ENCODE results near the gene GRIN2A.

GRIN2A gene

GRCh38 chr16:9827062-9827752 is 355.0 kb downstream of the GRIN2A start:
- in situ Hi-C loops (cut with MboI; ENCODE audit: low sequenced_read_pairs): no loop called here

DNA sequence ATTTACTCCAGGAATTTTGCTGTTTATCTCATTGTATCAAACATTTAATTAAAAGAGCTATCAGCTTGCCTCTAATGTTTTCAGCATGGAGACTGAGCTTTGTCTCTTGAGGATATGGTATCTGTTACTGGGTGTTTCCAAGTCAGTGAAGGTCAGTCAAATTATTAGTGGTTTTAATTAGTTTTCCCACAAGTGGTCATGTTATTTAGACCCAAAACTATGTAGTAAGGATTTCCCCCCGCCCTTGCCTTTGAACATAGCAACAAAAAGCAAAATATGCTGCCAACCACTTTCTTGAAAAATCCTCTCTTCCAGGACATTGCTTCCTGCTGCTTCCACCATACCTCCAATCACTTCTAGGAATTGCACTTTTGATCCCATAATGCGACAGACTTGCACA is 355.6 kb downstream of the GRIN2A start:
- in situ Hi-C loops (cut with MboI; ENCODE audit: low sequenced_read_pairs): no loop called here

DNA sequence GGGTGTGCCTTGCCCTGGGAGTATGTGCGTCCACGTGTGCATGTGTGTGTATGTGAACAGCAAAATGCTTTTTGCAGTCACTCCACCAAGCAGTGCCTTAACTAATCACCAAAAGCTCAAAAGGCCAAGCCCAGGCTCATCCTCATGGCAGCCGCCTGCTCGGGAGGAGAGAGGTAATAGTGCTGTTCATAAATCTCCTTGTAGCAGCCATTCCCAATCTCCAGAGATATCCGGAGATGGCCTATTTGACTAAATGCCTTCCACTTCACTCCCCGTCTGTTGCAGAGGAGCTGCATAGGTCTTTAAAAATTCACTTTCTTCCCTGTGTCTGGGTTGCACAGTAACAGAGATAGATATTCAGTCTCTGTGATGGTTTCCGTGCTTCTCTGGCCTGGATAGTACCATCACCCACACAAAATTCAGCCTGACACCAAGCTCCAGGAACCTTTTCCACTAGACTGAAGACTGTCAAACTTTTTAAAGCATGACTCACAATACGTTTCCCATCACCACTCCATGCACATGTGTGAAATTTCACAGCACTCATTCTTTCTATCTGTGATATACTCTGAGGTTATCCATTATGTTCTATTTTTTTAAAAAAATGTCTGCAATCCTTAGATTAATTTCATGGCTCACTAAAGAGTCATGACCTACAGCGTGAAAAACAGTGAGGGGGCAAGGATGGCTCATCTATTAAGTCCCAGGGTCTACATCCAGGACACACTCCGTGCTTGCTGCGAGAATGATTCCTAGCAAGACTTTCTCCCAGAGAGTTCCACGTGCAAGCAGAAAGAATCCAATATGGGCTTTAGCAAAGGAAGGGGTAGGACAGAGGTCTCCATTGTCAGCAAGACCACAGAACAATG is 357.8 kb downstream of the GRIN2A start:
- in situ Hi-C loops (cut with MboI; ENCODE audit: low sequenced_read_pairs): no loop called here

GRCh38 chr16:9823510-9823909 is 358.7 kb downstream of the GRIN2A start:
- in situ Hi-C loops (cut with MboI; ENCODE audit: low sequenced_read_pairs): no loop called here

GRCh38 chr16:9821970-9822369 is 360.3 kb downstream of the GRIN2A start:
- in situ Hi-C loops (cut with MboI; ENCODE audit: low sequenced_read_pairs): no loop called here

DNA sequence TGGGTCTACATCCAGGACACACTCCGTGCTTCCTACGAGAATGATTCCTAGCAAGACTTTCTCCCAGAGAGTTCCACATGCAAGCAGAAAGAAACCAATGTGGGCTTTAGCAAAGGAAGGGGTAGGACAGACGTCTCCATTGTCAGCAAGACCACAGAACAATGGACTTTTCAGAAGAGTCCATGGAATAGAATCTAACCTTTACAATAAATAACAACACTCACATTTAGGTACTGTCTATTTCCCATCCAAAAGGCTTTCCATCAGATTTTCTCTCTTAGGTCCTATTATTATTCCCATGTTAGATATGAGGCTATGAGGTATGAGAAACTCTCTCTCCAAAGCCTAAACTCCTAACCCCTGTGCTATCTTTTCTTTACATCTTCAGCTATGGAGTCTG is 360.9 kb downstream of the GRIN2A start:
- in situ Hi-C loops (cut with MboI; ENCODE audit: low sequenced_read_pairs): no loop called here

- in situ Hi-C loops (cut with MboI; ENCODE audit: low sequenced_read_pairs): no loop called here
These were observed 361.6 kb downstream of the GRIN2A start for GRCh38 chr16:9820476-9821246.

GRCh38 chr16:9818702-9819101 is 363.5 kb downstream of the GRIN2A start:
- in situ Hi-C loops (cut with MboI; ENCODE audit: low sequenced_read_pairs): no loop called here

GRCh38 chr16:9817586-9817985 is 364.6 kb downstream of the GRIN2A start:
- in situ Hi-C loops (cut with MboI; ENCODE audit: low sequenced_read_pairs): no loop called here

DNA sequence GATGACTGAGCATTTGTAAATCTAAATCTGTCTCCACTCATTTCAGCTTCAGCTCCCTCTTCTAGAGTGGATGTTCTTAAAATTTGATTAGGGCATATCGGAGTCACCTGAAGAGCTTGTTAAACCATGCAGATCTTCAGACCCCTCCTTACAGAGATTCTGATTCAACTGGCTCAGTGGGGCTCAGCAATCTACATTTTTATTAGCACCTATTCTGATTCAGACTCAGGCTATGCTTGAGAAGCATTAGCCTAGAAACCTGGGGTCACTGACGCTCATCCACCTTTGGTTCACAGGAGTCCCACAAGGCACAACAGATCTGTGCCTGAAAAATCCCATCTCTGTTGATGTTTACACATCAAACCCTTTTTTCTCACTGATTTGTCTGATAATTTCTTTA is 365.6 kb downstream of the GRIN2A start:
- in situ Hi-C loops (cut with MboI; ENCODE audit: low sequenced_read_pairs): no loop called here

GRCh38 chr16:9813665-9814064 is 368.6 kb downstream of the GRIN2A start:
- in situ Hi-C loops (cut with MboI; ENCODE audit: low sequenced_read_pairs): no loop called here

GRCh38 chr16:9808210-9808609 is 374.0 kb downstream of the GRIN2A start:
- in situ Hi-C loops (cut with MboI; ENCODE audit: low sequenced_read_pairs): no loop called here

DNA sequence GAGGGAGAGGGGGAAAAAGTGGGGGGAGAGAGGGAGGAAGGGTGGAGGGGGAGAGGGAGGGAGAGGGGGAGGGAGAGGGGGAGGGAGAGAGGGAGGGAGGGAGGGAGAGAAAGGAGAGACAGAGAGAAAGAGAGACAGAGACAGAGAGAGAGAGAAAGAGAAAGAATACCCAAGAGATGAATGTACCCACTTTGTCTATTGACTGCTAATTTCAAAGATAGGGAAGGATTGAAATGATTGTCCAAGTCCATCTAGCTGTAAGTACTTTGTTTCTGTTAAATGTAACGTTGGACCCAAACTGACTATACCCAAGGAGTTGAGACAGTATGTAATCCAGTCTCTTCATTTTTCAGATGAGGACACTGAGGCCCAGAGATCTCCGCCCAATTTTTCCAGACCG is 374.9 kb downstream of the GRIN2A start:
- in situ Hi-C loops (cut with MboI; ENCODE audit: low sequenced_read_pairs): no loop called here

- in situ Hi-C loops (cut with MboI; ENCODE audit: low sequenced_read_pairs): no loop called here
These were observed 377.1 kb downstream of the GRIN2A start for GRCh38 chr16:9805109-9805508.

DNA sequence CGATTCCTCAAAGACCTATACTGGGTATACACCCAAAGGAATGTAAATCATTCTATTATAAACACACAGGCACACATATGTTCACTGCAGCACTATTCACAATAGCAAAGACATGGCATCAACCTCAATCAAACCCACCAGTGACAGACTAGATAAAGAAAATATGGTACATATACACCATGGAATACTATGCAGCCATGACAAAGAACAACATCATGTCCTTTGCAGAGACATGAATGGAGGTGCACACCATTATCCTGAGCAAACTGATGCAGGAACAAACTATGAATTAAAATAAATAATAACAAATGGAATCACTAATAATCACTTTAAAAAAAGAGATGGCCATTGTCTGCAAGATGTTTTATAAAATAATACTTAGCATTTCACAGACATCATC is 380.1 kb downstream of the GRIN2A start:
- in situ Hi-C loops (cut with MboI; ENCODE audit: low sequenced_read_pairs): no loop called here

- in situ Hi-C loops (cut with MboI; ENCODE audit: low sequenced_read_pairs): no loop called here
These were observed 380.6 kb downstream of the GRIN2A start for GRCh38 chr16:9801651-9802050.

GRCh38 chr16:9800186-9800738 is 382.0 kb downstream of the GRIN2A start:
- in situ Hi-C loops (cut with MboI; ENCODE audit: low sequenced_read_pairs): no loop called here

GRCh38 chr16:9798952-9799580 is 383.2 kb downstream of the GRIN2A start:
- in situ Hi-C loops (cut with MboI; ENCODE audit: low sequenced_read_pairs): no loop called here

DNA sequence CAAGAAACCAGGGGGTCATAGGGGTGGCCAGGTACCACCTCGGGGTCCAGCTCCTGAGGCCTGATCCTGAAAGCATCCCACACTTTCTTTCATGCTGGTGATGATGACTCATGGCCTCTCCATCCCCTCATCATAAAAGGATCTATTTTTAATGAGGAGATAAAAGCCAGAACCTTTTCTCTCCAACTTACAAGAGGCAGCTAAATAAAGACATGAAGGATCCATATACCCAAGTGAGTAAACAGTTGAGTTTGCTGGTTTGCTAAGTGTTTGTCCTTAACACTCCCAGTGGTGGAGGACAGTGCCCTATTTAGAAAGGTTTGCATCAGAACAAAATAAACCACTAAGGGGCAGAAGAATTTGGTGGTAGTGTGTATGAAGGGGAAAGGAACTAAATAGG is 383.8 kb downstream of the GRIN2A start:
- in situ Hi-C loops (cut with MboI; ENCODE audit: low sequenced_read_pairs): no loop called here

- in situ Hi-C loops (cut with MboI; ENCODE audit: low sequenced_read_pairs): no loop called here
These were observed 384.9 kb downstream of the GRIN2A start for GRCh38 chr16:9797306-9797705.

DNA sequence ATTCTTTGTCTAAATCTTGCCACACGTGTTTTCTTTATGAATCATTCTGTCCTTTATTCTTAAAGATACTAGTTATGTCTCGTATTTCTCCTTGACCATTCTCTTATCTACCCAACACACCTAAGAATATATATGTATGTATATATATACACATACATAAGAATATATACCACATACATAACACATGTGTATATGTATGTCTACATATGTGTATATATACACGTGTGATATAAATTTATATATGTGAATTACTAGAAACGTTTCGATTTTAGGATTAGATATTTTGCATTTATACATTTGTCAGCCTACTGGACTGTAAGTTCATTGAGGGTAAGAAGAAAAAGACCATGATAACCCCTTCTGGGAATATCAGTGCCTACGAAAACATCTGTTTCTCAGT is 388.6 kb downstream of the GRIN2A start:
- in situ Hi-C loops (cut with MboI; ENCODE audit: low sequenced_read_pairs): no loop called here

All from HL-60/S4 treated with phorbol 12-myristate 13-acetate at 8.2 ng/mL for 4 days and 3 days (cell line).